HG02759 (cell line): ENCODE data around the gene NOD1.
"Not testable (repeated sequence)": the region's sequence is repeated elsewhere in the genome, so short reads cannot be mapped to it uniquely, and the experiment has no call there.

Experiments
- ATAC-seq: cut with Tn5 transposase; IDR thresholded peaks from one replicate; pipeline ENCODE4 v1.9.1; 2021; ENCODE audit warnings: mild to moderate bottlenecking, moderate library complexity; ENCODE audit not compliant: unreplicated experiment

NOD1 gene

DNA sequence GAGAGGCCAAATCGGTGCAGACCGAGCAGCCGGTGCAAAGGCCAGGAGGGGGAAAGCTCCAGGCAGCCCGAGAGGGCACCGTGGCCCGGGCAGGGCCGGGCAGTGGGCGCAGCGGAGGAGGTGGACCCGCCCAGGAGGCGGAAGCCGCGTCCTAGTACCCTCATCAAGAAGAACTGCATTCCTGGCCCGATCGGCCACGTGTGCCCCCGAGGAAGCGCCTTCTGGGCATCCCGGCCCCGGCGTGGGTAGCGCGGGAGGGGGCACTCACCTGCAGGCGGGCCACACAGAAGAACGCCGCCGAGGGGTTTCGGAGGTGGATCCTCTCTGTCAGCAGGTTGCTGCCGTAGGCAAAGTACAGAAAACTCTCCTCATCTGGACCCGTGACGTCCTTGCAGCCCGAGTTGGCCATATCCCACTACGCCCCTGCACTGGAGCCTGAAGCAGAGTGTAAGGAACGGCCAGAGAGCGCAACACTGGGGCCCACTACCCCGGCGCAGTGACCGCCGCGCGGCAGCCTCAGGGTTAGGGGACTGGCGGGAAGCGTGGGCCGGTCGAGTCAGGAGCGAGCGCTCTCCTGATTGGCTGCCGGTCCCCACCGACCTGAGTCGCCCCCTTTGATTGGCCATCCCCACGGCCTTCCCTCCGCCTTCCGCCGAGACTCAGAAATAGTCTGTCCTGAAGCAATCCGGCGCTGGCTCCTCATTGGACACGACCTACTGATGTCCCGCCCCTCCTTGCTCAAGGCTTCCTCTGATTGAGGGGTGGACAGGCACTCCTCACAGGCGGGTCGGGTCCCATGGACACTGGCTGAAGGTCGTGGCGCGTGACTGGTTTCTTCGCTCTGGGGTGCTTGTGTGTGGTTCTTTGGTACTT is 26.0 kb upstream of the NOD1 start, which contains the start of gene GGCT:
GGCT (minus strand) TSS at position 529 of the 873 bp plus-strand sequence; CDS start at position 409, 120 bp downstream.
- ATAC-seq: peak; percentile 98

DNA sequence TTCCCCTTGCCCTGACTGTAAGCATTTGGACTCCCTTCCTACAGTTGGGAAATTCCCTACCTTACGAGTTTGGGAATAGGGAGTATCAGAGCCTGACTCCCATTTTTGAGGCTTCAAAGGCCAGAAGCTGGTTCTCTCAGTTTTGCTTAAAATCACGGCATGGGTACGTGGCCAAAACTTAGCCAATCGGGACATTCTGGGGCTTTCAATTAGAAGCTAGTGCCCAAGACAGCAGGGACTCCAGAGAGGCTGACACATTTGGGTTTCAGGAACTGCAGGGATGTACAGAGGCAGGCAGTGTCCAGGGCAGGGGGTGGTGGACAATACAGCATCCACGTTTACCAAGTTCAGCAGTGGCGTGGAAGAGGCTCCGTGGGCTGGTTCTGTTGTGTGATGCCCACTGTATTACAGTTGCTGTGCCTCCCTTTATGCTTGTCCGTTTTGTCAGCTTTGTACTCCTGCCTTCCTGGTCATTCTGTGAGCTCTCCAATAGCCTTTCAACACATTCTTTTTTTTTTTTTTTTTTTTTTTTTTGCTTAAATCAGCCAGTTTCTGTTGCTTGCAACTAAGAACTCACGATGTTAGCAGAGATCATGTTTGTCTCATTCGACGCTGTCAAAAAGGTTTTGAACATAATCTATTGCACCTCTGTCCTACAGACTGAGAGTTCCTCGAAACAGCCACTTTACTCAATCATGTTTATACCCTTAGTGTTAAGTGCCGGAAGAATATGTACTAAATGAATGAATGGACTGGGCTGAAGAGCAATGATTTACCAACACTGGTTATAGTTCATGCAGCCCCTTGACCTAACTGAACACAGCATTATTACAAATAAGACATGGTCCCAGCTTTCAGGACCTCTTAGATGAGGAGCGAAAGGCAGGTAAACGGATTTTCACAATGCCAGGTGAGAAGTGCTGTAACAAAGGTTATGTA is 25.0 kb upstream of the NOD1 start:
- ATAC-seq: no peak

DNA sequence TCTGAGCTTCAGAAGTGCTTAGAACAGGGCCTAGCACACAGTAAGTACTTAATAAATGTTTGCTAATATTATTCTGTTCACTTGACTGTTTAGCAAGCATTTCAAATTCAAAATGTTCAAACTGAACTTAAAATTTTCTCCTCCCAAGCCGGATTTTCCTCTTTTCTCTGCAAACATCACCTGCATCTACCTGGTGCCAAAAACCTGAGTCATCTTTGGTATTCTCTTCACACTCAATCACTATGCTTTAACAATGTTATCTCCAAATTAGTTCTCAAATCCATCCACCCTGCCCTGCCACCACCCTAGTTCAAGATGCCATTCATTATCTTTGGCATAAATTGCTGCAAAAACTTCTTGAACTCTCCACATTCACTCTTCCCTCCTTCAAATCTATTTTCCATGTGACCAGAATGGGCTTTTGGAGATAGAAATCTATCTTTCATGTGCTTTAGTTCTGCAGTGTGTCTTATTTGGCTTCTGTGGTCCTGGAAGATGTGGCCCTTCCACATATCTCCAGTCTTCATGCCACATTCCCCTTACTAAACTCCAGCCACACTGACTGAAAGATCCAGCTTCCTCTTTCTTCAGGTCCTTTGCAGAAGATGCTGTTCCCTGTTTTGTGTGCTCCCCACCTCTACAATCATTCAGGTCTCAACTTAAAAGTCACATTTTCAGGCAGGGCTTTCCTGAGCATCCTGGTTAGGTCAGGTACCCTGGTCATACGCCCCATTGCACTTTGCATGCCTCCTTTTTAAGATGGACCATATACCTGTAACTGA is 24.1 kb upstream of the NOD1 start:
- ATAC-seq: no peak

DNA sequence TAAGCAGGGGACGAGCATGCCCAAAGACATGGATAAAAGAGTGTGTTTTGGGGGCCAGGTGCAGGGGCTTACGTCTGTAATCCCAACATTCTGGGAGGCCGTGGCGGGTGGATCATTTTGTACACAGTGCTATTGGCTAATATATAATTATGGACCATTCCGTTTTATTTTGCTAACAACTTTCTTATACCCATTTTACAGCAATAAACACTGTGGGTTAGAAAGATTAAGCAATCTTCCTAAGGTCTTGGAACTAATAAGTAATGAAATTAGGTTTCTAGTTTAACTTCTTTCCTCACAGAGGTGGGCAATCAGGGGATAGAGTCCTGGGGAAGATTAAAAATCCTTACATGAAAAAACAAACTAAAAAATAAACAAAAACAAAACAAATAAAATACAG is 22.7 kb upstream of the NOD1 start:
- ATAC-seq: no peak

DNA sequence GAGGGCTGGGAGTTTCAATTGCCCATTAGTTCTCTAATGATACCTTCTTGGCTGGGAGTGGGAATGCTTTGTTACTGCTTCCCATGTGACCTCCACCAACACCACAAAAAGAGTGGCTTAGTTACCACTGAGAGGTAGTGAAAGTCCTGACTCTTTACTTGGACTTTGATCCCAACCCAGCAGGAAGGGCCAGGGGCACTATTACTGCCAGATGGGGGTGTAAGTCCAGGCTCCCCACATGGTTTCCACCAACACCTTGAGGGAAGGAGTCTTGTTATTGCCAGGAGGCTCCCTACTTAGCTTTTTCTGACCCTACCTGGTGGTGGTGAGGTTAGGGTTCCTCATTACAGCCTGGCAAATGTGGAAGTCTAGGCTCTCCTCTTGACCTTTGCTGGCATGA is 14.6 kb upstream of the NOD1 start:
- ATAC-seq: no peak

DNA sequence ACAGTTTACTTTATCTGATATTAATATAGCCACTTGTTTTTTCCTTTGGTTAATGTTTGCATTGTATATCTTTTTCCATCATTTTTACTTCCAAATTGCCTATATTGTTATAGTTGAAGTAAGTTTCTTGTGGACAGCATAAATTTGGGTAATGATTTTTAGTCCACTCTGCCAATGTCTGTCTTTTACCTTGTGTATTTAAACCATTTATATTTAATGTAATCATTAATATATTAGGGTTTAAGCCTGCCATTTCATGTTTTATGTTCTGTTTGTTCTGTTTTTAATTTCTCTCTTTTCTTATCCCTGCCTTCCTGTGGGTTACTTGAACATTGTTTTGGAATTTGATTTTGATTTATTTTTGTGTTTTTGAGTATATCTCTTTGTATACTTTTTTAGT is 12.8 kb upstream of the NOD1 start:
- no peak for ATAC-seq

DNA sequence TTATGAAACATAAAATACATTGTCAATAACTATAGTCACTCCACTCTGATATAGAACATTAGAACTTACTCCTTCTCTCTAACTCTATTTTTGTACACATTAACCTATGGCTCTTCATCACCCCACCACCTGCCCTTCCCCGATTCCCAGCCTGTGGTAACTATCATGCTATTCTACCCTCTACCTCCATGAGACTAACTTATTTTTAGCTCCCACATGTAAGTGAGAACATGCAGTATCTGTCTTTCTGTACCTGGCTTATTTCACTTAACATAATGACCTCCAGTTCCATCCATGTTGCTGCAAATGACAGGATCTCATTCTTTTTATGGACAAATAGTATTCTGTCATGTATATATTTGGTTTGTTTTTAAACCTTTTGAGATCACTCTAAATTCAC is 8.8 kb upstream of the NOD1 start:
- no peak for ATAC-seq

DNA sequence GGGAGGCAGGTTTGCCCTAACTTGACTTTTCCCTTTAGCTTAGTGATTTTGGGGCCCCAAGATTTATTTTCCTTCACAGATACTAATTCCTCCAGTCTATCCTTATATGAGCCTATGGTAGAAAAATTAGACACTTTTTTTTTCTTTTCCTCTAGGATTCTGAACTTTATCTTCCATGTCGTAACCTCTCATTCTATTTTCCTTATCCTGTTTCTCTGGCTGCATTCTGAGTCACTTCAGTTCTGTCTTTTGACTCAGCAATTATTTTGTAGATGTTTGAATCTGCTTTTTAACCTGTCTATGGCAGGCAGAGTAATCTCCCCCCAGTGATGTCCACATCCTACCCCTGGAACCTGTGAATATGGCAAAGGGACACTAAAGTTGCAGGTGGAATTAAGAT is 7.1 kb upstream of the NOD1 start:
- no peak for ATAC-seq

DNA sequence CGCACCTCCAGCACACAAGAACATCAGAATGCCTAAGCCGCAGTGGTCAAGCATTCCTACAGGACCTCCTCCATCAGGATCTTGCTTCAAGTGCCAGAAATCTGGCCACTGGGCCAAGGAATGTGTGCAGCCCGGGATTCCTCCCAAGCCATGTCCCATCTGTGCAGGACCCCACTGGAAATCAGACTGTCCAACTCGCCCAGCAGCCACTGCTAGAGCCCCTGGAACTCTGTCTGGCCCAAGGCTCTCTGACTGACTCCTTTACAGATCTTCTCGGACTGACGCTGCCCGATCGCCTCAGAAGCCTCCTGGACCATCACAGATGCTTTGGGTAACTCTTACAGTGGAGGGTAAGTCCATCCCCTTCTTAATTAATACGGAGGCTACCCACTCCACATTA is 2.8 kb upstream of the NOD1 start:
- not testable (repeated sequence) for ATAC-seq

DNA sequence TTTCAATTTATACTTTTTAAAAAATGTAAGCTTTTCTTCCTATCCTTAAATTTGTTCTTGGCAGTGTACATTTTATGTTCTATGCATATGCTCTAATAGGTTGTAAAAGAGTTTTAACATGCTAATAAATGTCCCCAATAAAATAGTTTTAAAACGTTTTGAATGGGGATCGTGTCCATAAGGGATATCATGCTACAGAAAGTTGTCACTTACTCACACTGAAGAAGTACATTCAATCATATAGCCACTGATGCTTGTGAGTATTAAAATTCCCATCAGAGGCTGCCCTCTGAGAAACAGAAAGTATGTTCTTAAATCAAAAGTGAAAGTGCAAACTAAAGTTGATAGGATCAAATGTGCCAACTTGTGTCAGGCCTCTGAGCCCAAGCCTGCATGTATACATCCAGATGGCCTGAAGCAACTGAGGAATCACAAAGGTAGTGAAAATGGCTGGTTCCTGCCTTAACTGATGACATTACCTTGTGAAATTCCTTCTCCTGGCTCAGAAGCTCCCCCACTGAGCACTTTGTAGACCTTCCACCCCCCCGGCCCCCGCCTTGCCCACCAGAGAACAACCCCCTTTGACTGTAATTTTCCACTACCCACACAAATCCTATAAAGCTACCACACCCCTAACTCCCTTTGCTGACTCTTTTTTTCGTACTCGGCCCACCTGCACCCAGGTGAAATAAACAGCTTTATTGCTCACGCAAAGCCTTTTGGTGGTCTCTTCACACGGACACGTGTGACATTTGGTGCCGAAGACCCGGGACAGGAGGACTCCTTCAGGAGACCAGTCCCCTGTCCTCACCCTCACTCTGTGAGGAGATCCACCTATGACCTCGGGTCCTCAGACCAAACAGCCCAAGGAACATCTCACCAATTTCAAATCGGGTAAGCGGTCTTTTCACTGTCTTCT is 877 bp upstream of the NOD1 start:
- ATAC-seq: no peak

DNA sequence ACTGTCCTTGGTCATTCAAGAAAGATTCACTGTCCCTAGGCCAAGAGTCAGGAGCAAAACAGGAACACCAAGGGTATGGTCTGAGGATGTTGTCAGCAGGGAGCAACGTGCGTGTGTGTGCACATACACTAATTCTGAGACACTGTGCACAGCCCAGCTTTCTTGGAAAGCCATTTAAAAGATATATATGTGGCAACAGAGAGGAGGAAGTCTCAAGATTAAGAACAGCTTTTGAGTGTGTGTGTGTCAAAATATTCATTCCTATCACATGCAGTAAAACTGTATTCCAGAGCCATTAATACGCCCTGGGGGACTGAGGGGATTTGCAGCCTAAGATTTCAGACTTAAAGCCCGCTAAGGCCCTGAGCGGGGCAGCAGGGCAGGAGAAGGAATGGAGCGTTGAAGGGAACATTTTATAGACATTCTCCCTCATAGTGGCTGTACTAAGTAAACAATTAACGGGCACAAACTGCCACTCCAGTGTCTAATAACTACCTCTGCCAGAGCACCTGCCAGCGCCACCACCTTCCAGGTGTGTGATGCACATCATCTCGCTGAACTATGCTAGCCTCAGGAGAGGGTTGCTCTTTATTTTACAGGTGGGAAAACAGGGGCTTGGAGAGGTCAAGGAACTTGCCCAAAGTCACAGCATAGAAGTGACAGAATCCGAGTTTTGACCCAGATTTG is 2.0 kb downstream of the NOD1 start:
- ATAC-seq: no peak

DNA sequence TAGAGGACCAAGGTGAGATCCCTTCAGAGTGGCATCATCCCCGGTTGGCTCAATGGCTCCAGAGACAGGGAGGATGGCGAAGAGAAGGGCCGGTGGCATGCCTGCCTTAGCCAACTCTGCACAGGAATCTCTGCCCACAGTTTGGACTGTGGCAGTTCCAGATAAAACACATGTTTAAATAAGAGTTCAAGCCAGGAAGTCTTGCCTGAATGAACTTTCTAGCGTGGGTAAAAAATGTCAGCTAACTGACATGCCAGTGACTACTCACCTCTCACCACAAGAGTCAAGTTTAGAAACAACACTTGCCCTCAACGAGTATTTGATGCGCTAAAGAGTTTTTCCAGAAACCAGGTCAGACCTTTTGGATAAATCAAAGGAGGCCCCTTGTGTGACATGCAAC is 3.0 kb downstream of the NOD1 start:
- ATAC-seq: no peak

DNA sequence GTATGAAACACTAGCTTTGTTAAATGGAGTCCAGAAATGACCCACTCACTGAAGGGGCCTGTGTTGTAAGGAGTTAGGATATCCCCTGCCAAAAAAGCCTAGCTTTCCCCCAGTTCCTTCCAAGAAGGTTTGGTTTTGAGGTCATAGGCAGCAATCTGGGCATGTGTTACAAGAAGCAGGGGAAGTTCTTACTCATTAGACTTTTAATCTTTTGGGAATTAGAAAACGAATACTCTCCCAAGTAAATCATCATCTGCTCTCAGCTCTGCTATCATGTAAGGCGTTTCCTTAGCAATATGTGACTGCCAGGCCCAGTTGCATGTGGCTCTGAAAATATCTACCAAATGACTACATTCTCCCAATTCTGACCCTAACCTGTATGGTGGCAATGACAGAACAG is 3.7 kb downstream of the NOD1 start:
- no peak for ATAC-seq

DNA sequence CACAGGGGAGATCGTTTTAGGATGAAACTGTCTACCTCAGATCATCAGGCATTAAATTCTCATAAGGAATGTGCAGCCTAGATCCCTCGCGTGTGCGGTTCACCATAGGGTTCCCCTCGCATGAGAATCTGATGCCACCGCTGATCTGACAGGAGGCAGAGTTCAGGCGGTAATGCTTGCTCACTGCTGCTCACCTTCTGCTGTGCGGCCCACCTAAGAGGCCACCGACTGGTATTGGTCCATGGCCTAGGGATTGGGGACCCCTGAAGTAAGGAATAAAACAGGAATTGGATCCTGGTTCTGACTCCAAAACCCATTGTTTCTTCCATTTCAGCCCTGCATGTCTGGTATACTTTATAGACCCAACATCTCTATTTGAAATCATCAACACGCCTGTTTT is 4.1 kb downstream of the NOD1 start:
- ATAC-seq: no peak

DNA sequence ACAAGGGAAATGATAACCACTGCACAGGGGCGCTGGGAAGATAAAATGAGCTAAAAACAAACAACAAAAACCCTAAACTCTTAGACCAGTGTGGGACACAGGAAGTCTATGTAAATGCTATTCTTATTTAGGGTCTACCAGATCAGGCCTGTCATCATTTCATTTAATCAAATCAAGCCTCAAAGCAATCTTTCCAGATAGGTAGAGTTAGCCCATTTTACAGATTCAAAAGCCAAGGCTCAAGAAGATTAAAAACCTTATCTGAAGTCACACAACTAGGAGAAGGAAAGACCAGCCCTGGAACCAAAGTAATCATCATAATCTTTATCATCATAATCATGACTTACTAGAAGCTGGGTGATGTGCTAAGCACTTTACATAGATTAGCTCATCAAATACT is 4.7 kb downstream of the NOD1 start:
- ATAC-seq: no peak

DNA sequence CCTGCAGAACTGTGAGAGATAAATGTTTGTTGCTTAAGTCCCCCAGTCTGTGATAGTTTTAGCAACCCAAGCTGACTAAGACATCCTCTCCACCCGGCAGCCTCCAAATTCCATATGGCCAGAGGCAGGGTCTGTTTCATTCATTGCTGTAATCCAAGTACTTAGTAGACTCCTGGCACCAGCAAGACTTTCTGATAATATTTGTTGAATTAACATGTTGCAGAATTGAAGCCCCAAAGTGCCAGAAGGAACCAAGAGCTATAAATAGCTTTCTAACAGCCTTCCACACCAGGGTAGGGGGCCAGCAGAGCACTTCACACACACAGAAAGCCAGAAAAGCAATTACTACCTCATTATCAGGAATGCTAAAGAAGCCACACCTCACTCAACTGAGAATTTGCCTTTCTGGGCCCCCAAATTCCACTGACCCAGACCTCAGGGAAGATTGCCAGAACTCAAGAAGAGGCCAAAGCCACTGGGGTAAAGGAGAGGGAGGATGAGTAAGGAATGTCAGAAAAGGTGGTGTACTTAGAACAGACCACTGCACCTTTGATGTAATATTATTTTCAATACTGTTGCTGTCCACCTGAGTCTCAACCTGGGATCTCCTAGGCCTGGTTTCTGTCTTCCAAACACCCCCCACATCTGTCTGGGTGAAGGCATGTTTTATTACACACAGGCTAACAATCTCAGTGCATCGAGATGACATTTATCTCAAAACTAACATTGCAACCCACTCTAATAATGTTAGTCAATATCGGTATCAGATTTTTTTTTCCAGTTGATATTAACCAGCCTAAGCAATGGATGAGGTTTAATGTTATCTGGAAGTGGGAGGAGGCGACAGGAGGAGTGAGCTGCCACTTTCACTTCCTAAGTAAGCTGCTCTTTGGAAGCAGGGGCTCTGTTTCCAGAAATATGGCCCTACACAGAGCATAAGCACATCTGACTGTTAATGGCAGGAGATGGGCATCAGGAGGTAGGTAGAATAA is 5.5 kb downstream of the NOD1 start:
- ATAC-seq: no peak

DNA sequence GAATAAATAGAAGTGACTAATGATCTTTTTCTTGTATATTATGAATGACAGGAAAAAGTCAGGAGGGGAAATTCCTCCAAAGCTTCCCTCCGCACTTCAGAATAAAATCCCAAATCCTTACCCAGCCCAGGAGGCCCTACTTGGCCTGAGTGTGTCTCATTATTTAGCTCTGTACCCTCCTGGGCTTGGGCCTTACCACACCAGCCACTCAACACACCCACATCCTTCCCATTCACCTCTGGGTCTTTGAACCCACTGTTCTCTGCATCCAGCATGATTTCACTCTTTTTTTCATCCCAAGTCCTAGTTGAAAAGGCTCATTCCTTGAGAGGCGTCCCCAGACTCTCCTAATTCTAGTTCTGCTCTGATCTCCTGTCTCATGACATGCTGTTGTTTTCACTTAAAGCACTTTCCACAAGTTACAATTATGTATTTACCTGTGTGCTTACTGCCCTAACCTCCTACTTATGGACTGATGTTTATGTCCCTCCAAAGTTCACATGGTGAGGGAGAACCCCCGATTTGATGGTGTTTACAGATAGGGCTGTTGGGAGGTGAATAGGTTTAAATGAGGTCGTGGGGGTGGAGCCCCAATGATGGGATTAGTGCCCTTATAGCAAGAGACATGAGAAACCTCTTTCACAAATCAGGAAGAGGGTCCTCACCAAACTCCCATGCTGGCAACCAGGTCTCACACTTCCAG is 6.4 kb downstream of the NOD1 start:
- ATAC-seq: no peak

DNA sequence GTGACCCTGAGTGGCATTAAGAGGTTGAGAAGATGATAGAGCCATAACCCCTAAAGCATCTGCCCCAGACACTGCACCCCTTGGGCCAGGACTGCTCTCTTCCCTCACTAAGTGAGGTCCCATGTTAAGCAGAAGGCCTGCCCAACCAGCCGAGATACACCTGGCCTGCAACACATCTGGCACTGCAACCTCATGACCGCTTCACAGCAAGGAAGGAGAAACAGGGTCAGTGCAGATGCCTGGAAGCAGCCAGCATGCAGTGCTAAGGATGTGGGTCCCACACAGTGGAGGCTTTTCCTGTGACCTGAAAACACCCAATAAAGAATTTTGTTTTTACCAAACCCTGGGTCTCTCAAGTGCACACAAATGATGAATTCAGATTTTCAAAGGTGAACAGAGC is 7.4 kb downstream of the NOD1 start:
- no peak for ATAC-seq
